IMR-90 (cell line): ENCODE data around the gene MRPL11. TPM values are rescaled to one million over a fixed set of nuclear protein-coding genes. Genes with fewer than 3 reads are reported as not detected.

Experiments used
- ATAC-seq: fragments of 200-7000 bp; cut with Tn5 transposase; 2 replicates; pipeline ENCODE4 v1.9.1; 2020; ENCODE audit warnings: low read depth, mild to moderate bottlenecking, moderate library complexity
- BruUV-seq: library from RNA; stranded (reverse); fragments of 400-500 nt; replicated peaks from 2 replicates; lab custom pipeline; 2021; lab: Mats Ljungman, UMichigan
- CTCF ChIA-PET: fragments of 300-600 bp; formaldehyde crosslinking; extraction: SDS; loops from one replicate; lab custom pipeline; 2021; ENCODE audit warnings: antibody characterized with exemption; lab: Yijun Ruan, JAX
- POLR2A ChIA-PET: fragments of 300-600 bp; sonication (Branson Sonifier 250); formaldehyde crosslinking; loops from one replicate; lab custom pipeline; 2022; ENCODE audit warnings: antibody characterized with exemption; ENCODE audit not compliant: unreplicated experiment; lab: Charles Lee
- DNase-seq: peaks from one replicate; pipeline ENCODE4 v3.0.0; 2013
- H2AFZ ChIP-seq: replicated peaks from 2 replicates; pipeline ENCODE3; 2013; ENCODE audit warnings: low read length, mild to moderate bottlenecking; ENCODE audit not compliant: poor library complexity
- H2AK5ac ChIP-seq: 2 replicates; pipeline ENCODE4 v1.6.1; 2013; ENCODE audit warnings: low read depth, low read length, inconsistent platforms
- H2AK9ac ChIP-seq: replicated peaks from 2 replicates; pipeline ENCODE3; 2013; ENCODE audit warnings: mild to moderate bottlenecking, low read depth, low read length, moderate library complexity; ENCODE audit not compliant: poor library complexity
- H2BK120ac ChIP-seq: 2 replicates; pipeline ENCODE4 v1.6.1; 2013; ENCODE audit warnings: low read depth, low read length, inconsistent platforms
- H2BK15ac ChIP-seq: 3 replicates; pipeline ENCODE4 v1.6.1; 2013; ENCODE audit warnings: low read depth, low read length, inconsistent platforms
- H2BK20ac ChIP-seq: 2 replicates; pipeline ENCODE4 v1.6.1; 2013; ENCODE audit warnings: low read depth, mild to moderate bottlenecking, inconsistent platforms, low read length, moderate library complexity
- H2BK5ac ChIP-seq: 2 replicates; pipeline ENCODE4 v1.6.1; 2013; ENCODE audit warnings: mild to moderate bottlenecking, low read depth, low read length, inconsistent platforms; ENCODE audit not compliant: poor library complexity, severe bottlenecking
- H3K14ac ChIP-seq: replicated peaks from 2 replicates; pipeline ENCODE4 v1.6.1; 2013; ENCODE audit warnings: low read depth, low read length, inconsistent platforms
- H3K18ac ChIP-seq: 2 replicates; pipeline ENCODE4 v1.6.1; 2013; ENCODE audit warnings: low read depth, low read length, control low read depth
- H3K23ac ChIP-seq: 2 replicates; pipeline ENCODE4 v1.6.1; 2013; ENCODE audit warnings: low read depth, low read length, inconsistent platforms
- H3K27ac ChIP-seq: 2 replicates; pipeline ENCODE4 v1.5.1; 2013; ENCODE audit warnings: mild to moderate bottlenecking, control low read depth, low read length; ENCODE audit not compliant: insufficient read depth
- H3K27me3 ChIP-seq: 2 replicates; pipeline ENCODE4 v1.6.1; 2013; ENCODE audit warnings: low read length; ENCODE audit not compliant: control insufficient read depth, insufficient read depth
- H3K36me3 ChIP-seq: 2 replicates; pipeline ENCODE4 v1.6.1; 2013; ENCODE audit warnings: low read length, mixed read lengths; ENCODE audit not compliant: control insufficient read depth, insufficient read depth
- H3K4ac ChIP-seq: 2 replicates; pipeline ENCODE4 v1.6.1; 2013; ENCODE audit warnings: low read depth, low read length, inconsistent platforms
- H3K4me1 ChIP-seq: 2 replicates; pipeline ENCODE4 v1.6.1; 2013; ENCODE audit warnings: low read length, mixed read lengths; ENCODE audit not compliant: control insufficient read depth, insufficient read depth
- H3K4me2 ChIP-seq: 2 replicates; pipeline ENCODE4 v1.6.1; 2013; ENCODE audit warnings: low read depth, mild to moderate bottlenecking, control low read depth, low read length, moderate library complexity
- H3K4me3 ChIP-seq: 2 replicates; pipeline ENCODE4 v1.5.1; 2013; ENCODE audit warnings: low read depth, mild to moderate bottlenecking, control low read depth, low read length, moderate library complexity; ENCODE audit not compliant: insufficient read depth
- H3K56ac ChIP-seq: 2 replicates; pipeline ENCODE4 v1.6.1; 2013; ENCODE audit warnings: low read length, inconsistent platforms; ENCODE audit not compliant: insufficient read depth; ENCODE audit errors: extremely low read depth
- H3K79me1 ChIP-seq, 2 experiments: 2 replicates each; pipeline ENCODE4 v1.6.1; 2013; ENCODE audit warnings: low read length in 2 of 2, inconsistent platforms in 1 of 2, low read depth in 1 of 2
- H3K9ac ChIP-seq: 2 replicates; pipeline ENCODE4 v1.6.1; 2013; ENCODE audit warnings: low read depth, low read length, control low read depth
- H3K9me1 ChIP-seq: 2 replicates; pipeline ENCODE4 v1.6.1; 2013; ENCODE audit warnings: low read length, inconsistent platforms; ENCODE audit not compliant: insufficient read depth
- H3K9me3 ChIP-seq: 2 replicates; pipeline ENCODE4 v1.6.1; 2013; ENCODE audit warnings: low read length; ENCODE audit not compliant: control insufficient read depth, insufficient read depth
- H4K20me1 ChIP-seq: 2 replicates; pipeline ENCODE4 v1.6.1; 2013; ENCODE audit warnings: low read length, inconsistent platforms; ENCODE audit not compliant: insufficient read depth
- H4K5ac ChIP-seq: 2 replicates; pipeline ENCODE4 v1.6.1; 2013; ENCODE audit warnings: mild to moderate bottlenecking, low read depth, low read length, control low read depth
- H4K8ac ChIP-seq, 2 experiments: 2 replicates each; pipeline ENCODE4 v1.6.1; 2013; ENCODE audit warnings: low read depth in 2 of 2, low read length in 2 of 2, control low read depth in 1 of 2, inconsistent platforms in 1 of 2
- H4K91ac ChIP-seq: 2 replicates; pipeline ENCODE4 v1.6.1; 2013; ENCODE audit warnings: low read depth, low read length, inconsistent platforms; ENCODE audit not compliant: insufficient read depth
- CEBPB ChIP-seq: IDR thresholded peaks from 2 replicates; pipeline ENCODE4 v1.6.1; 2012; ENCODE audit warnings: low read depth, low read length, improper control_type of control experiment
- CHD1 ChIP-seq: IDR thresholded peaks from 2 replicates; pipeline ENCODE4 v1.6.1; 2012; ENCODE audit warnings: low read depth, low read length, improper control_type of control experiment
- MAFK ChIP-seq: IDR thresholded peaks from 2 replicates; pipeline ENCODE4 v1.6.1; 2012; ENCODE audit warnings: low read depth, low read length, improper control_type of control experiment
- MXI1 ChIP-seq: IDR thresholded peaks from 2 replicates; pipeline ENCODE4 v1.6.1; 2012; ENCODE audit warnings: low read depth, mild to moderate bottlenecking, low read length, moderate library complexity, borderline replicate concordance
- NFE2L2 ChIP-seq: fragments of 150-350 bp; IDR thresholded peaks from 2 replicates; pipeline ENCODE4 v1.6.1; 2016; ENCODE audit warnings: low read depth, mild to moderate bottlenecking, low read length
- POLR2A ChIP-seq: IDR thresholded peaks from 2 replicates; pipeline ENCODE4 v1.6.1; 2012; ENCODE audit warnings: mild to moderate bottlenecking, low read depth, low read length
- RAD21 ChIP-seq: IDR thresholded peaks from 2 replicates; pipeline ENCODE4 v1.6.1; 2012; ENCODE audit warnings: low read length, improper control_type of control experiment
- RCOR1 ChIP-seq: IDR thresholded peaks from 2 replicates; pipeline ENCODE4 v1.6.1; 2012; ENCODE audit warnings: mild to moderate bottlenecking, low read length, improper control_type of control experiment; ENCODE audit not compliant: insufficient replicate concordance
- RFX5 ChIP-seq: IDR thresholded peaks from 2 replicates; pipeline ENCODE4 v1.8.0; 2012; ENCODE audit warnings: low read depth, mild to moderate bottlenecking, low read length, moderate library complexity
- WGBS, 2 experiments: methylation state at CpG; one replicate each; pipeline versions ENCODE4 v1.1.5 to v1.1.7; 2013; ENCODE audit warnings: missing lambda C conversion rate in 2 of 2; ENCODE audit not compliant: insufficient read length in 1 of 2; ENCODE audit errors: extremely low coverage in 2 of 2; 5-methylcytosine and 5-hydroxymethylcytosine counted together
- dilution Hi-C: fragments of 300-500 bp; cut with HindIII; formaldehyde crosslinking; loops from one replicate; pipeline ENCODE4 v1.14.3; 2018; ENCODE audit warnings: low sequenced_read_pairs; ENCODE audit not compliant: unreplicated experiment
- in situ Hi-C: fragments of 300-500 bp; cut with MboI; formaldehyde crosslinking; loops from 3 replicates; pipeline ENCODE4 v1.14.3; 2019; ENCODE audit warnings: low sequenced_read_pairs, inconsistent platforms, mixed read lengths
- intact Hi-C: fragments of 100-400 bp; cut with micrococcal nuclease; formaldehyde crosslinking; loops from 2 replicates; pipeline ENCODE4 v1.10.0; 2022
- polyA plus RNA-seq, 3 experiments: library from polyadenylated mRNA; depleted of rRNA; stranded (reverse); fragments of >200 nt; gene quantifications; 2 replicates each; pipeline ENCODE4 v1.2.3, GENCODE V29; 2012; ENCODE audit warnings: low replicate concordance in 1 of 3
- total RNA-seq: library from RNA; depleted of rRNA; stranded (reverse); fragments of >200 nt; gene quantifications from 2 replicates; pipeline ENCODE4 v1.2.3, GENCODE V29; 2012
- TF ChIP-seq, protein P1 (sequence below): fragments of 150-350 bp; IDR thresholded peaks from 2 replicates; pipeline ENCODE4 v1.6.1; 2017; ENCODE audit warnings: mild to moderate bottlenecking, antibody characterized with exemption, low read length, low read depth
- TF ChIP-seq, protein P2 (sequence below): fragments of 150-350 bp; IDR thresholded peaks from 2 replicates; pipeline ENCODE4 v1.6.1; 2016; ENCODE audit warnings: low read depth, mild to moderate bottlenecking, low read length, moderate library complexity, borderline replicate concordance

Gene MRPL11
- total and polyA plus RNA-seq, 2 of the 4 experiments (the other 2 are of a cell fraction) = 45.5 to 45.6 TPM

DNA sequence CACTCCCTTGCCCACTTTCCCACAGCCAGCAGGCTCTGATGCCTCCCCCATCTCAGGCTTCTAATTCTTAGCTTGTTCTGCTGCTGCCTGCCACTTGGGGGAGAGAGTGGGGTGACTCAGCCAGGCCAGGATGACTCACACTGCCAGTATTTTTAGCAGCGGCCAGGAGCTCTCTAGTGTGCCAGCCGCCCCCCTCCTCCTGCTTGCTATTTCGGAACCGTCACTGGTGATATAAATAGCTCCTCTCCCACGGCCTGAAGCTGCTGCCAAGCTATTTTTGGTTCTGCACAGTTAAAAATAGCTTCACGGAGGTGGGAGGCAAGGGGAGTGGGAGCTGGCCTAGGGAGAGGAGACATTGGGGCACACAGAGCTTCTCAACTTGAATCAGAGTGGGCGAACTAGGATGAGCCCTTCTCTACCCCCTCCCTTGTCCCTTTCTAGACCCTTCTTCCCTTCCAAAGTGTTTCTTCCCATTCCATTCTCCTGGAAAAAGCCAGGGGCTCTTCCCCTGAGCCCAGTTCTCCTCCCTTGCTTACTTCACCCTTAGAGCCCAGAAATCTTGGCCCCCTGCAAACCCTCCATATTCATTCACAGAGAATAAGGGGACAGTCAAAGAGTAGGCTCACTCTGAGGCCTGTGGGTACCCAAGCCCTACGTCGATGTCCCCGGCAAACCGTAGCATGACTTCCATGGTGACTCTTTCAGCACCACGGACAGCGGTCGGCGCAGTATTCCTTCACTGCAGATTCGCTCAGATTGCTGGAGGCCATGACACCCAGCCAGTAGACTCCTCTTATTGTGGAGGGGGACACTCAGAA lies 20.3 kb downstream of the MRPL11 start (continued):
- TF ChIP-seq, protein P1, sequence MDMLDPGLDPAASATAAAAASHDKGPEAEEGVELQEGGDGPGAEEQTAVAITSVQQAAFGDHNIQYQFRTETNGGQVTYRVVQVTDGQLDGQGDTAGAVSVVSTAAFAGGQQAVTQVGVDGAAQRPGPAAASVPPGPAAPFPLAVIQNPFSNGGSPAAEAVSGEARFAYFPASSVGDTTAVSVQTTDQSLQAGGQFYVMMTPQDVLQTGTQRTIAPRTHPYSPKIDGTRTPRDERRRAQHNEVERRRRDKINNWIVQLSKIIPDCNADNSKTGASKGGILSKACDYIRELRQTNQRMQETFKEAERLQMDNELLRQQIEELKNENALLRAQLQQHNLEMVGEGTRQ = no peak
- no peak for TF ChIP-seq MAFK

DNA sequence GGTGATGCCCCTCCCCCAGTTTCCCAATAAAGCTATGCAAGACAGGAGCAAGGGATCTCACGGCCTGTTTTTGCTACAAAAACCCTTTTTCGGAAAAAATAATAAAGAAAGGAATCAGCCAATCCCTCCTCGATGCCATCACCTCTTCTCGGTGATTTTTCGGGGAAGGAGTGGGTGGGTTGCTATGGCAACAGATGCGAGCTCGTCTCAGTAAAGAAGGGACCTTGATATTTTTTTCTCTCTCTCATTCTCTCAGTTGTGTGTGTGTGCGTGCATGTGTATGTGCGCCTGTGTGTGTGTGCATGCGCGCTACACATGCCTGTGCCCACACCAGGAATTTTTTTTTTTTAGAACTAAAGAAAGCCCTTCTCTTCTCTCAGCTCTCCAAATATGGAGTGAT lies 21.6 kb downstream of the MRPL11 start:
- no peak overlapping the region for H3K9ac ChIP-seq
- H2AK9ac ChIP-seq = no peak overlapping the region
- no peaks in the 10 kb centered on the region for H3K36me3 ChIP-seq
- no TSS peak for BruUV-seq
- intact Hi-C loops = no loop called here
- dilution Hi-C loops = no loop called here
- H2BK5ac ChIP-seq = no peak overlapping the region
- POLR2A ChIA-PET = no interaction called here
- H3K4me1 ChIP-seq = peaks cover 3% of the 10 kb centered on the region; the same call in 1 of the 2 replicates
- no peak overlapping the region for H4K8ac ChIP-seq
- peaks cover 43% of the 10 kb centered on the region for H4K20me1 ChIP-seq
- peaks cover 0 to 39% of the 10 kb centered on the region in 2 experiments; a peak in 2 of 4 replicates for H3K79me1 ChIP-seq
- no peak for ATAC-seq
- no peak overlapping the region for H3K4me2 ChIP-seq
- no CpG with 5 or more reads among the region's 11 CpGs for WGBS, 2 experiments
- H3K9me3 ChIP-seq = no peaks in the 10 kb centered on the region
- H3K14ac ChIP-seq = no peak overlapping the region
- no peak overlapping the region for H3K18ac ChIP-seq
- CTCF ChIA-PET = interaction anchor here (0.6 to 0.7 kb wide), 2 partner anchors 20 to 50 kb away, joined by 5 to 7 read pairs; partner anchors contain the start of gene PELI3
- peaks cover 6% of the 10 kb centered on the region for H3K27me3 ChIP-seq
- no peak overlapping the region for H2BK20ac ChIP-seq
- no peak overlapping the region for H2AFZ ChIP-seq
- no peak for DNase-seq
- H3K23ac ChIP-seq = no peak overlapping the region
- no peak overlapping the region for H4K5ac ChIP-seq
- H2AK5ac ChIP-seq = no peak overlapping the region
- no peak overlapping the region for H3K56ac ChIP-seq
- no peak overlapping the region for H3K4me3 ChIP-seq
- in situ Hi-C loops = no loop called here
- H2BK15ac ChIP-seq = no peak overlapping the region
- no peak overlapping the region for H3K4ac ChIP-seq
- H3K27ac ChIP-seq = no peak overlapping the region
- H3K9me1 ChIP-seq = peaks cover 33% of the 10 kb centered on the region
- H2BK120ac ChIP-seq = no peak overlapping the region
- no peak overlapping the region for H4K91ac ChIP-seq
- TF ChIP-seq NFE2L2 (no peak), RAD21 (no peak), CEBPB (no peak), CHD1 (no peak), RFX5 (no peak), MXI1 (no peak), POLR2A (no peak), RCOR1 (no peak)
- TF ChIP-seq, protein P2, sequence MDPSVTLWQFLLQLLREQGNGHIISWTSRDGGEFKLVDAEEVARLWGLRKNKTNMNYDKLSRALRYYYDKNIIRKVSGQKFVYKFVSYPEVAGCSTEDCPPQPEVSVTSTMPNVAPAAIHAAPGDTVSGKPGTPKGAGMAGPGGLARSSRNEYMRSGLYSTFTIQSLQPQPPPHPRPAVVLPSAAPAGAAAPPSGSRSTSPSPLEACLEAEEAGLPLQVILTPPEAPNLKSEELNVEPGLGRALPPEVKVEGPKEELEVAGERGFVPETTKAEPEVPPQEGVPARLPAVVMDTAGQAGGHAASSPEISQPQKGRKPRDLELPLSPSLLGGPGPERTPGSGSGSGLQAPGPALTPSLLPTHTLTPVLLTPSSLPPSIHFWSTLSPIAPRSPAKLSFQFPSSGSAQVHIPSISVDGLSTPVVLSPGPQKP = no peak
- TF ChIP-seq, protein P1 = no peak
